Fibroblast of mammary gland (primary cell): Measurements from ENCODE around the gene MB.

Experiments
- DNase-seq: peaks from one replicate; pipeline ENCODE4 v3.0.0-alpha.2; 2010; ENCODE audit warnings: low read depth
- H3K4me3 ChIP-seq: 2 replicates; pipeline ENCODE4 v1.5.1; 2011; ENCODE audit warnings: low read depth, mild to moderate bottlenecking, low read length, moderate library complexity; ENCODE audit not compliant: control insufficient read depth
- CTCF ChIP-seq: conservative IDR thresholded peaks from 2 replicates; pipeline ENCODE4 v1.5.1; 2011; ENCODE audit warnings: low read depth, low read length, inconsistent platforms; ENCODE audit not compliant: control insufficient read depth, insufficient read depth

MB gene

GRCh38 chr22:35611200-35611890, 5.8 kb downstream of the MB start:
- H3K4me3 ChIP-seq, result no peak overlapping the region

GRCh38 chr22:35610741-35611140, 6.4 kb downstream of the MB start:
- DNase-seq, result no peak

More at GRCh38 chr22:35611200-35611890, 5.8 kb downstream of the MB start:
- TF ChIP-seq CTCF, result no peak
- no peak for DNase-seq

DNA sequence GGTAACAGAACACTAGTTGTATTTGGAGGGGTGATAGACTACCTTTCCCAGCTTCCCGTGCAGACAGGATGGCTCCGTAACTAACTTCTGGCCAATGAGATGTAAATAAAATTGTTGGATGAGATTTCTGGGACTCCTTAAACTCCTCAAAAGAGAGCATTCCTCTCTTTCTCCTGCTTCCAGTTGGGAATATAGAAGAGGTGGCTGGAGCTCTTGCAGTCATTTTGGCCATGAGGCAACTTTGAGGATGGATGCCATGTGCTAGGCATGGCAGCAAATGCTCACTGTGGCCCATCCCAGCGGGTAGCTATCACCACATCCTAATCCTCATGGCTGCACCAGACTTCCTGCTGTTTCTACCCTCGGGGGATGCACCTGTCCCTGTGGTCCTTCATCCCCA, 7.4 kb downstream of the MB start:
- no peak for TF ChIP-seq CTCF
- H3K4me3 ChIP-seq, result no peak overlapping the region
- DNase-seq, result no peak

More at GRCh38 chr22:35610741-35611140, 6.4 kb downstream of the MB start:
- no peak for TF ChIP-seq CTCF
- no peak overlapping the region for H3K4me3 ChIP-seq

- no peak for DNase-seq
- no peak overlapping the region for H3K4me3 ChIP-seq
- TF ChIP-seq CTCF, result no peak
These were observed 7.9 kb downstream of the MB start for GRCh38 chr22:35609261-35609660.

- no peak for TF ChIP-seq CTCF
- H3K4me3 ChIP-seq, result no peak overlapping the region
- DNase-seq, result no peak
These were observed 9.0 kb downstream of the MB start for GRCh38 chr22:35608088-35608487.

GRCh38 chr22:35606916-35607315, 10.2 kb downstream of the MB start:
- DNase-seq, result no peak
- H3K4me3 ChIP-seq, result no peak overlapping the region
- no peak for TF ChIP-seq CTCF

DNA sequence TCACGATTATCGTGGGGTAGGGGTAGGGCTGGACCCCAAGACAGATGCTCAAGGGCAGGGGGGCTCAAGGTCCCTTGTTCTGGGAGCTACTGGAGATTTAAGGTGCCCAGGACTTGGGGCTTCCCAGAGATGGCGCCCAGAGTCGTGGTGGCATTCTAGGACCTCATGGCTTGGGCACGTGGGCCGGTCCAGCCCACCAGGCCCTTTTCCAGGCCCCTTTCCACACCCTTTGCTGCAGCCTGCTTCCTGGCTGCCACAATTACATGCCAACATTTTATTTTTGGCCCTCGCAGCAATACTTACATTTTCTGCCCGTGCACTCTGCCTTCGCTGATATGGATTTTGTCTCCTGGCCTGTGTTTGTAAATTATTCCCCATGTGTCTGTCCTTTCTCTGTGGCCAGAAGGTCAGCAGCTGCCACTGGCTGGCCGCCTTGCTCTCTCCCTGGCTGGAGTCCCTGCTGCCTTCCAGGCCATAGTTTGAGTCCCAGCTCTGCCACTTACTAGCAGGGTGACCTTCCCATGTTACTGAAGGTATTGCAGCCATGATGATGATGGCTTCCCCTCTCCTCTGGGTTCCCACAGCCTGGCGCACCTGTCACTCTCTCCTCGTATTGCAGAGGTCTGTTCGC, 11.2 kb downstream of the MB start:
- no peak for DNase-seq
- H3K4me3 ChIP-seq, result no peak overlapping the region
- no peak for TF ChIP-seq CTCF
